Body of pancreas (tissue), 4 donors: ENCODE results near the gene ZBTB16.

Source experiments
- POLR2A ChIP-seq, 3 donors: fragments of 450-650 bp; IDR thresholded peaks; one replicate each; pipeline ENCODE4 v1.6.1; 2016; ENCODE audit warnings: antibody characterized with exemption in 3 of 3, mild to moderate bottlenecking in 2 of 3
- TF ChIP-seq, protein P1 (sequence below), 7 experiments: fragments of 450-650 bp in 4 of 7; fragments of 200-600 bp in 3 of 7; sonication (generic) in 3 of 7; IDR thresholded peaks; one replicate each; pipeline ENCODE4 v1.5.1; 2016 to 2019; ENCODE audit warnings: antibody characterized with exemption in 7 of 7

DNA sequence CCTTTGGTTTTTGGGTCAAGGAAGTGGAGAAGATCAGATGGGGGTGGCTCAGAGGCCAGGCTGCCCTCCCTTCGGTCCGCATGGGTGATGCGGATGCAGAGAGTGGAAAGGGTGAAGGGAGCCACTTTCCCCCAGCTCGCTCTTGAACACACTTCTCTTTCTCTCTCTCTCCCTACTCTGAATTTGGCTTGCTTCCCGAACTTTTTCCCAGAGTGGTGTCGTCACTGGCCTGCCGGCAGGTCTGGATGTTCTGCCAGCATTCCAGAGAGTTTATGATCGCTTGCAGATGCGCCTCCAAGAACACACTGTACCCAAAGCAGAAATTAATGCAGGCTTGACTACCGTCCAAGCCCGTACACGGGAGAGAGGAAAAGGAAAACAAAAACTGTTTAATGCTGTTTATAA is 103.2 kb downstream of the ZBTB16 start:
- TF ChIP-seq, protein P1, sequence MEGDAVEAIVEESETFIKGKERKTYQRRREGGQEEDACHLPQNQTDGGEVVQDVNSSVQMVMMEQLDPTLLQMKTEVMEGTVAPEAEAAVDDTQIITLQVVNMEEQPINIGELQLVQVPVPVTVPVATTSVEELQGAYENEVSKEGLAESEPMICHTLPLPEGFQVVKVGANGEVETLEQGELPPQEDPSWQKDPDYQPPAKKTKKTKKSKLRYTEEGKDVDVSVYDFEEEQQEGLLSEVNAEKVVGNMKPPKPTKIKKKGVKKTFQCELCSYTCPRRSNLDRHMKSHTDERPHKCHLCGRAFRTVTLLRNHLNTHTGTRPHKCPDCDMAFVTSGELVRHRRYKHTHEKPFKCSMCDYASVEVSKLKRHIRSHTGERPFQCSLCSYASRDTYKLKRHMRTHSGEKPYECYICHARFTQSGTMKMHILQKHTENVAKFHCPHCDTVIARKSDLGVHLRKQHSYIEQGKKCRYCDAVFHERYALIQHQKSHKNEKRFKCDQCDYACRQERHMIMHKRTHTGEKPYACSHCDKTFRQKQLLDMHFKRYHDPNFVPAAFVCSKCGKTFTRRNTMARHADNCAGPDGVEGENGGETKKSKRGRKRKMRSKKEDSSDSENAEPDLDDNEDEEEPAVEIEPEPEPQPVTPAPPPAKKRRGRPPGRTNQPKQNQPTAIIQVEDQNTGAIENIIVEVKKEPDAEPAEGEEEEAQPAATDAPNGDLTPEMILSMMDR (IDR thresholded peaks at IDR 0.05) = peak in 2 of 7 experiments; percentile 0 to 9
- peak in 2 of 3 donors; percentile 66 to 68 for TF ChIP-seq POLR2A (IDR thresholded peaks at IDR 0.05)
